ENCODE data around the gene MICAL3. TPM values are rescaled to one million over a fixed set of nuclear protein-coding genes. Genes with fewer than 3 reads are reported as not detected.

MICAL3 gene
- total RNA-seq, 1 donor from 2014 or later = 33.6 TPM

DNA sequence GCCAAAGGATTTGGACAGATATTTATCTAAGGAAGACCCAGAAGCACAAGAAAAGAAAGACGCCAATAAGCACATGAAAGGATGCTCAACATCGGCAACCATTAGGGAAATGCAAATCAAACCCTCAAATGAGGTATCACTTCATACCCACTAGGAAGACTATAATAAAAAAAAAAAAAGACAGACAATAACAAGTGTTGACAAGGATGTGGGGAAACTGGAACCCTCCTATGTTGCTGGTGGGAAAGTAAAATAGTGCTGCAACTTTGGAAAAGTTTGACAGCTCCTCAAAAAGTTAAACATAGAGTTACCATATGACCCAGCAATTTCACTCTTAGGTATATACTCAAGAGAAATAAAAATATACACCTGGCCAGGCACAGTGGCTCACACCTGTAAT lies 47.0 kb downstream of the MICAL3 start:
- peaks cover 41% of the 10 kb centered on the region for H4K20me1 ChIP-seq (ENCODE audit: low read depth)
- DNase-seq (ENCODE audit: low spot score) = no peak
- H3K36me3 Mint-ChIP-seq = no peaks in the 10 kb centered on the region
- TF ChIP-seq EZH2 (IDR thresholded peaks at IDR 0.05) (no peak), EZH2phosphoT487 (IDR thresholded peaks at IDR 0.05) (no peak)
- TF ChIP-seq, protein P1, sequence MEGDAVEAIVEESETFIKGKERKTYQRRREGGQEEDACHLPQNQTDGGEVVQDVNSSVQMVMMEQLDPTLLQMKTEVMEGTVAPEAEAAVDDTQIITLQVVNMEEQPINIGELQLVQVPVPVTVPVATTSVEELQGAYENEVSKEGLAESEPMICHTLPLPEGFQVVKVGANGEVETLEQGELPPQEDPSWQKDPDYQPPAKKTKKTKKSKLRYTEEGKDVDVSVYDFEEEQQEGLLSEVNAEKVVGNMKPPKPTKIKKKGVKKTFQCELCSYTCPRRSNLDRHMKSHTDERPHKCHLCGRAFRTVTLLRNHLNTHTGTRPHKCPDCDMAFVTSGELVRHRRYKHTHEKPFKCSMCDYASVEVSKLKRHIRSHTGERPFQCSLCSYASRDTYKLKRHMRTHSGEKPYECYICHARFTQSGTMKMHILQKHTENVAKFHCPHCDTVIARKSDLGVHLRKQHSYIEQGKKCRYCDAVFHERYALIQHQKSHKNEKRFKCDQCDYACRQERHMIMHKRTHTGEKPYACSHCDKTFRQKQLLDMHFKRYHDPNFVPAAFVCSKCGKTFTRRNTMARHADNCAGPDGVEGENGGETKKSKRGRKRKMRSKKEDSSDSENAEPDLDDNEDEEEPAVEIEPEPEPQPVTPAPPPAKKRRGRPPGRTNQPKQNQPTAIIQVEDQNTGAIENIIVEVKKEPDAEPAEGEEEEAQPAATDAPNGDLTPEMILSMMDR (IDR thresholded peaks at IDR 0.05) = no peak
- peaks cover 89% of the 10 kb centered on the region for H3K79me2 ChIP-seq (ENCODE audit: low read depth)
- no peak overlapping the region for H3K9ac ChIP-seq
- H3K4me3 ChIP-seq = no peak overlapping the region
- peaks cover 11% of the 10 kb centered on the region for H3F3A ChIP-seq (ENCODE audit: low read depth)
- no peak overlapping the region for H3K4me3 Mint-ChIP-seq
- H3K27ac ChIP-seq = no peak overlapping the region
- no peak overlapping the region for H2AFZ ChIP-seq (replicated peaks)
- H3K36me3 ChIP-seq = no peaks in the 10 kb centered on the region
- H3K27ac Mint-ChIP-seq = no peak overlapping the region
- H3K4me1 Mint-ChIP-seq = peaks cover 26% of the 10 kb centered on the region
- H3K27me3 Mint-ChIP-seq (ENCODE audit: insufficient read depth, low read depth) = peaks cover 2% of the 10 kb centered on the region
- peaks cover 3% of the 10 kb centered on the region for H3K9me3 Mint-ChIP-seq
- no peak overlapping the region for H3K4me2 ChIP-seq
- H3K27me3 ChIP-seq = no peaks in the 10 kb centered on the region
- H3K4me1 ChIP-seq = peaks cover 21% of the 10 kb centered on the region
- H3K9me3 ChIP-seq (ENCODE audit: low read depth) = no peaks in the 10 kb centered on the region

DNA sequence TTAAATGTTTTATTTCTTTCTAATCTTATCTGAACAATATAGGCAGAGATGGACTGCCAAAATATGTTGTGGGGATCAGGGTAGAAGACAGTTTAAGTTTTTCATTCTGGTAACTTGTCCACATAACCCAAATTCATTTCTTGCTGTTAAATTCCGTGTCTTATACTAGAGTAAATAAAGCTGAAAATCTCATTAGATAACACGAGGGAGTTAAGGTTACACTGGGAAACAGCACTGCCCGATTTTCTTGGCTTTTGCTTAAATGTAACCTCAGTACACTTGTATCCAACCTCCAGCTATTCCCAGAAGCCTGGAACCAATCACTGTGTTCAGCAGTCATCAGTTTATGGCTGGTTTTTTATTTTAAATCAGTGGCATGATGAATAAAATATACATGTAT lies 48.2 kb downstream of the MICAL3 start:
- H3F3A ChIP-seq (ENCODE audit: low read depth) = peaks cover 11% of the 10 kb centered on the region
- no peak overlapping the region for H3K9ac ChIP-seq
- H3K4me1 ChIP-seq = peaks cover 24% of the 10 kb centered on the region
- TF ChIP-seq, protein P1 (IDR thresholded peaks at IDR 0.05) = no peak
- TF ChIP-seq EZH2phosphoT487 (IDR thresholded peaks at IDR 0.05) (no peak), EZH2 (IDR thresholded peaks at IDR 0.05) (no peak)
- no peaks in the 10 kb centered on the region for H3K36me3 ChIP-seq
- no peak overlapping the region for H2AFZ ChIP-seq (replicated peaks)
- Mint-ChIP-seq H3K4me1 (peaks cover 34% of the 10 kb centered on the region), H3K27ac (peak overlapping the region; percentile 16), H3K9me3 (peaks cover 3% of the 10 kb centered on the region), H3K27me3 (ENCODE audit: insufficient read depth, low read depth) (peaks cover 3% of the 10 kb centered on the region), H3K4me3 (no peak overlapping the region), H3K36me3 (no peaks in the 10 kb centered on the region)
- H3K27me3 ChIP-seq = no peaks in the 10 kb centered on the region
- H3K4me3 ChIP-seq = no peak overlapping the region
- H3K79me2 ChIP-seq (ENCODE audit: low read depth) = peaks cover 91% of the 10 kb centered on the region
- peaks cover 44% of the 10 kb centered on the region for H4K20me1 ChIP-seq (ENCODE audit: low read depth)
- no peak overlapping the region for H3K27ac ChIP-seq
- DNase-seq (ENCODE audit: low spot score) = no peak
- H3K9me3 ChIP-seq (ENCODE audit: low read depth) = no peaks in the 10 kb centered on the region
- no peak overlapping the region for H3K4me2 ChIP-seq

DNA sequence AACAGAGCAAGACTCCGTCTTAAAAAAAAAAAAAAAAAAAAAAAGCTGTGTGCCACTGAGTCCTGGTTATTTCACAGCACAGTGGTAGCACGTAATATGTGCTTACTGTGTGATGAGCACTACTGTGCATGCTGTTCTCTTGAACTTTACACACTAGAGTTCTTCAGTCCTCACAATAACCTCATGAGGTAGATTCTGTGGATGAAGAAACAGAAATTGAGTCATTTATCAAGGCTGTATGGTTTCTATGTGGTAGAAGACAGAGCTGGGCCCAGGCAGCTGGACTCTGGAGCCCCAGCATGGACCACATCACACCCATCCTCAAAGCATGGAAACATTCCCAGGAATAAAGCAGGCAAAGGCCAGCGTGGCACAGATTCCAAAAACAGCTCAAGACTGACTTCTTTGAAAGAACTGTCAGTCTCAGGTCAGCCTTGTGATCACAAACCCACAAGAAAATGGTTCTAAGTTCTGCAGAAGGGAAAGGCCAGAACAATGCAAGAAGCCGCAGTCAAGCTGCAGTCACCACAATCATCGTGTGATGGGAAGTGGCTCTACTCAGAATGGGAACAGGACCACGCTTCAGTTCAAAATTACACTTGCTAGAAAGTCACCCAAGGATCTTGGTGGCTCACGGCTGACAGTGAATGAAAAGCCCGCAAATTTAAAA lies 49.5 kb downstream of the MICAL3 start:
- Mint-ChIP-seq H3K9me3 (peaks cover 3% of the 10 kb centered on the region), H3K36me3 (no peaks in the 10 kb centered on the region), H3K27ac (no peak overlapping the region), H3K4me1 (peaks cover 26% of the 10 kb centered on the region), H3K4me3 (no peak overlapping the region), H3K27me3 (ENCODE audit: insufficient read depth, low read depth) (peaks cover 3% of the 10 kb centered on the region)
- Histone ChIP-seq H3K4me1 (peaks cover 13% of the 10 kb centered on the region), H3K36me3 (no peaks in the 10 kb centered on the region), H3K4me3 (no peak overlapping the region), H4K20me1 (ENCODE audit: low read depth) (peaks cover 42% of the 10 kb centered on the region), H3K27me3 (no peaks in the 10 kb centered on the region), H3K4me2 (no peak overlapping the region), H3K9me3 (ENCODE audit: low read depth) (no peaks in the 10 kb centered on the region), H3K9ac (no peak overlapping the region), H3F3A (ENCODE audit: low read depth) (peaks cover 1% of the 10 kb centered on the region), H2AFZ (replicated peaks) (no peak overlapping the region), H3K79me2 (ENCODE audit: low read depth) (peaks cover 90% of the 10 kb centered on the region), H3K27ac (no peak overlapping the region)
- TF ChIP-seq, protein P1 (IDR thresholded peaks at IDR 0.05) = no peak
- TF ChIP-seq EZH2phosphoT487 (IDR thresholded peaks at IDR 0.05) = no peak
- no peak for TF ChIP-seq EZH2 (IDR thresholded peaks at IDR 0.05)
- DNase-seq (ENCODE audit: low spot score) = no peak

All from neural progenitor cell (in vitro differentiated cells).